ENCODE results near the gene XRCC4. TPM values are rescaled to one million over a fixed set of nuclear protein-coding genes. Genes with fewer than 3 reads are reported as not detected.

Gene XRCC4
- total RNA-seq, 1 donor from 2014 or later = 15.5 TPM

DNA sequence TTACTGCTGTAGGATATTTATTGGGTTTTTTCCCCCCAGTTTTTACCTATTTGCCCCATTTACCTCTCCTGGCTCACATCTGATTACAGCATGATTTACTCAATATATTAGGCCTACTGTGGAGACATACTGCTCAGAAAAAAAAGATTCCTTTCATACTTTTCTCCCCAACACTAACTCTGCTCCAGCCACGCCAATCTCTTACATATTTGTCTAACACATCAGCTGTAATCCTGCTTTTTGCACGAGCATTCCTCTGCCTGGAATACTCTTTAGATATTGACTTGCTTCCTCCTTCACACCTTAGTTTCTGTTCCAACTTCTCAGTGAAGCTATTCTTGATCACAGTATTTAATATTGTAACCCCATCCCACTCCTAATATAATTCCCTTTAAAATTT, 236.1 kb downstream of the XRCC4 start:
- Mint-ChIP-seq H3K4me1 (ENCODE audit: low read depth, unreplicated experiment) (peaks cover 11% of the 10 kb centered on the region), H3K4me3 (ENCODE audit: unreplicated experiment) (no peak overlapping the region)
- H2AFZ ChIP-seq (ENCODE audit: low read depth, low read length) = no peak overlapping the region

GRCh38 chr5:83321483-83322055, 244.2 kb downstream of the XRCC4 start:
- no peak overlapping the region for H3K4me3 Mint-ChIP-seq (ENCODE audit: unreplicated experiment)
- peak; percentile 50 for FAIRE-seq
- H3K27ac Mint-ChIP-seq (ENCODE audit: unreplicated experiment) = no peak overlapping the region

More for the DNA sequence above, 236.1 kb downstream of the XRCC4 start:
- FAIRE-seq = peak; percentile 20
- peak; percentile 77 for DNase-seq (ENCODE audit: low read depth)
- no peak overlapping the region for H3K4me2 ChIP-seq (ENCODE audit: low read length)
- H3K27ac ChIP-seq (ENCODE audit: low read depth, low read length) = no peak overlapping the region
- TF ChIP-seq EZH2 (IDR thresholded peaks at IDR 0.05; ENCODE audit: insufficient read depth, low read length) (no peak), CTCF (IDR thresholded peaks at IDR 0.05; ENCODE audit: insufficient read depth, low read depth, low read length) (no peak)
- no peaks in the 10 kb centered on the region for H3K9me3 ChIP-seq (ENCODE audit: insufficient read depth, low read depth, low read length)
- Mint-ChIP-seq H3K27me3 (ENCODE audit: low read depth, unreplicated experiment) (no peaks in the 10 kb centered on the region), H3K27ac (ENCODE audit: unreplicated experiment) (peak overlapping the region; percentile 22), H3K9me3 (ENCODE audit: unreplicated experiment) (peaks cover 8% of the 10 kb centered on the region), H3K36me3 (ENCODE audit: low read depth, unreplicated experiment) (peaks cover 10% of the 10 kb centered on the region)
- no peaks in the 10 kb centered on the region for H3K36me3 ChIP-seq (ENCODE audit: insufficient read depth, low read length)
- H3K4me3 ChIP-seq (ENCODE audit: insufficient read depth, low read depth, low read length) = no peak overlapping the region
- H3K79me2 ChIP-seq (ENCODE audit: insufficient read depth, low read length) = no peaks in the 10 kb centered on the region
- H3K9ac ChIP-seq (ENCODE audit: low read length) = no peak overlapping the region
- no peaks in the 10 kb centered on the region for H3K27me3 ChIP-seq (ENCODE audit: insufficient read depth, low read length)
- H4K20me1 ChIP-seq (ENCODE audit: insufficient read depth, low read length) = no peaks in the 10 kb centered on the region
- no peaks in the 10 kb centered on the region for H3K4me1 ChIP-seq (ENCODE audit: insufficient read depth, low read length)

More at GRCh38 chr5:83321483-83322055, 244.2 kb downstream of the XRCC4 start:
- Histone ChIP-seq H3K27ac (ENCODE audit: low read depth, low read length) (no peak overlapping the region), H3K9ac (ENCODE audit: low read length) (no peak overlapping the region), H3K4me3 (ENCODE audit: insufficient read depth, low read depth, low read length) (no peak overlapping the region), H3K36me3 (ENCODE audit: insufficient read depth, low read length) (no peaks in the 10 kb centered on the region), H3K4me1 (ENCODE audit: insufficient read depth, low read length) (no peaks in the 10 kb centered on the region), H3K27me3 (ENCODE audit: insufficient read depth, low read length) (no peaks in the 10 kb centered on the region), H2AFZ (ENCODE audit: low read depth, low read length) (no peak overlapping the region), H4K20me1 (ENCODE audit: insufficient read depth, low read length) (no peaks in the 10 kb centered on the region), H3K4me2 (ENCODE audit: low read length) (no peak overlapping the region), H3K9me3 (ENCODE audit: insufficient read depth, low read depth, low read length) (no peaks in the 10 kb centered on the region), H3K79me2 (ENCODE audit: insufficient read depth, low read length) (no peaks in the 10 kb centered on the region)
- TF ChIP-seq EZH2 (IDR thresholded peaks at IDR 0.05; ENCODE audit: insufficient read depth, low read length) = no peak
- TF ChIP-seq CTCF (IDR thresholded peaks at IDR 0.05; ENCODE audit: insufficient read depth, low read depth, low read length) = no peak
- Mint-ChIP-seq H3K36me3 (ENCODE audit: low read depth, unreplicated experiment) (no peaks in the 10 kb centered on the region), H3K4me1 (ENCODE audit: low read depth, unreplicated experiment) (peaks cover 6% of the 10 kb centered on the region), H3K27me3 (ENCODE audit: low read depth, unreplicated experiment) (no peaks in the 10 kb centered on the region), H3K9me3 (ENCODE audit: unreplicated experiment) (no peaks in the 10 kb centered on the region)
- DNase-seq (ENCODE audit: low read depth) = peak; percentile 38

Data from astrocyte (in vitro differentiated cells and primary cell).